ENCODE results near the gene FZR1. TPM values are rescaled to one million over a fixed set of nuclear protein-coding genes. Genes with fewer than 3 reads are reported as not detected.

Gene FZR1
- total and polyA plus RNA-seq, 9 of the 15 experiments (the other 6 are each of a cell fraction or from before 2014, with no cell fraction given), result 0.18 to 48.0 (median 22.2) TPM

DNA sequence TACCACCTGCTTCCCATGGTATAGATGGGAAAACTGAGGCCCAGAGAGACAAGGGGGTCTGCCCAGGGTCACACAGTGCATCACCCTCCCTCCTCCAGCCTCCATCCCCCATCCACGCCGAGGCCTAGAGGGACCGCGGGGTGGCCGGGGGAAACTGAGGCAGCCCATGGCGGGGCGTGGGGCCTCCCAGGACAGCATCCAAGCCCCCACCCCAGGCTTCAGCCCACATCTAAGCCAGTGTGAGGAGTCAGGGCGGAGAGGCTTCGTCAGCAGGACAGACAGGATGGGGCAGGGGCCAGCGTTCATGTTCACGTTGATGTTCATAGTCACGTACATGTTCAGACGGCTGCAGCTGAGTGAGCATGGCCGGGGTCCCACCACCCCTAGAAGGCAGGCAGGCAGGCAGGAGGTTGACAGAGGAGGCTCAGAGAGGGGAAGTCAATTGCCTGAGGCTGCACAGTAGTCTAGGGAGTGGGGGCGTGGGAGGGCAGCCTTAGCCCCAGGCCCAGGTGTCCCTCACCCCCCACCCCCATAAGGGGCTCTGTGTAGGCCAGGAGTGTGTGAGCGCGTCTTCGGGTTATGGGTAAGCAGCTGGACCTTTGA is 49.1 kb upstream of the FZR1 start (continued):
- TF ChIP-seq, protein P1, sequence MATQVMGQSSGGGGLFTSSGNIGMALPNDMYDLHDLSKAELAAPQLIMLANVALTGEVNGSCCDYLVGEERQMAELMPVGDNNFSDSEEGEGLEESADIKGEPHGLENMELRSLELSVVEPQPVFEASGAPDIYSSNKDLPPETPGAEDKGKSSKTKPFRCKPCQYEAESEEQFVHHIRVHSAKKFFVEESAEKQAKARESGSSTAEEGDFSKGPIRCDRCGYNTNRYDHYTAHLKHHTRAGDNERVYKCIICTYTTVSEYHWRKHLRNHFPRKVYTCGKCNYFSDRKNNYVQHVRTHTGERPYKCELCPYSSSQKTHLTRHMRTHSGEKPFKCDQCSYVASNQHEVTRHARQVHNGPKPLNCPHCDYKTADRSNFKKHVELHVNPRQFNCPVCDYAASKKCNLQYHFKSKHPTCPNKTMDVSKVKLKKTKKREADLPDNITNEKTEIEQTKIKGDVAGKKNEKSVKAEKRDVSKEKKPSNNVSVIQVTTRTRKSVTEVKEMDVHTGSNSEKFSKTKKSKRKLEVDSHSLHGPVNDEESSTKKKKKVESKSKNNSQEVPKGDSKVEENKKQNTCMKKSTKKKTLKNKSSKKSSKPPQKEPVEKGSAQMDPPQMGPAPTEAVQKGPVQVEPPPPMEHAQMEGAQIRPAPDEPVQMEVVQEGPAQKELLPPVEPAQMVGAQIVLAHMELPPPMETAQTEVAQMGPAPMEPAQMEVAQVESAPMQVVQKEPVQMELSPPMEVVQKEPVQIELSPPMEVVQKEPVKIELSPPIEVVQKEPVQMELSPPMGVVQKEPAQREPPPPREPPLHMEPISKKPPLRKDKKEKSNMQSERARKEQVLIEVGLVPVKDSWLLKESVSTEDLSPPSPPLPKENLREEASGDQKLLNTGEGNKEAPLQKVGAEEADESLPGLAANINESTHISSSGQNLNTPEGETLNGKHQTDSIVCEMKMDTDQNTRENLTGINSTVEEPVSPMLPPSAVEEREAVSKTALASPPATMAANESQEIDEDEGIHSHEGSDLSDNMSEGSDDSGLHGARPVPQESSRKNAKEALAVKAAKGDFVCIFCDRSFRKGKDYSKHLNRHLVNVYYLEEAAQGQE (IDR thresholded peaks at IDR 0.05; ENCODE audit: borderline replicate concordance), result no peak
- TF ChIP-seq, protein P1 (CRISPR knock-in tag; IDR thresholded peaks at IDR 0.05; ENCODE audit: low read depth), result no peak
- TF ChIP-seq DMBX1 (CRISPR knock-in tag; IDR thresholded peaks at IDR 0.05; ENCODE audit: borderline replicate concordance) (no peak), DNMT1 (IDR thresholded peaks at IDR 0.05) (no peak), BCL6 (CRISPR knock-in tag; IDR thresholded peaks at IDR 0.05) (no peak)
